GM12873 (cell line): ENCODE measurements around the gene TMEM30A.

Experiments used
- TF ChIP-seq, protein P1 (sequence below): IDR thresholded peaks from 2 replicates; pipeline ENCODE4 v1.5.1; 2012; ENCODE audit warnings: low read depth, mild to moderate bottlenecking, moderate library complexity, low read length, control low read depth; ENCODE audit not compliant: insufficient read depth; ENCODE audit errors: missing control alignments

TMEM30A gene

GRCh38 chr6:75261299-75261698, 23.3 kb downstream of the TMEM30A start:
- TF ChIP-seq, protein P1, sequence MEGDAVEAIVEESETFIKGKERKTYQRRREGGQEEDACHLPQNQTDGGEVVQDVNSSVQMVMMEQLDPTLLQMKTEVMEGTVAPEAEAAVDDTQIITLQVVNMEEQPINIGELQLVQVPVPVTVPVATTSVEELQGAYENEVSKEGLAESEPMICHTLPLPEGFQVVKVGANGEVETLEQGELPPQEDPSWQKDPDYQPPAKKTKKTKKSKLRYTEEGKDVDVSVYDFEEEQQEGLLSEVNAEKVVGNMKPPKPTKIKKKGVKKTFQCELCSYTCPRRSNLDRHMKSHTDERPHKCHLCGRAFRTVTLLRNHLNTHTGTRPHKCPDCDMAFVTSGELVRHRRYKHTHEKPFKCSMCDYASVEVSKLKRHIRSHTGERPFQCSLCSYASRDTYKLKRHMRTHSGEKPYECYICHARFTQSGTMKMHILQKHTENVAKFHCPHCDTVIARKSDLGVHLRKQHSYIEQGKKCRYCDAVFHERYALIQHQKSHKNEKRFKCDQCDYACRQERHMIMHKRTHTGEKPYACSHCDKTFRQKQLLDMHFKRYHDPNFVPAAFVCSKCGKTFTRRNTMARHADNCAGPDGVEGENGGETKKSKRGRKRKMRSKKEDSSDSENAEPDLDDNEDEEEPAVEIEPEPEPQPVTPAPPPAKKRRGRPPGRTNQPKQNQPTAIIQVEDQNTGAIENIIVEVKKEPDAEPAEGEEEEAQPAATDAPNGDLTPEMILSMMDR, result no peak

GRCh38 chr6:75257343-75258087, 27.1 kb downstream of the TMEM30A start:
- TF ChIP-seq, protein P1, result no peak

DNA sequence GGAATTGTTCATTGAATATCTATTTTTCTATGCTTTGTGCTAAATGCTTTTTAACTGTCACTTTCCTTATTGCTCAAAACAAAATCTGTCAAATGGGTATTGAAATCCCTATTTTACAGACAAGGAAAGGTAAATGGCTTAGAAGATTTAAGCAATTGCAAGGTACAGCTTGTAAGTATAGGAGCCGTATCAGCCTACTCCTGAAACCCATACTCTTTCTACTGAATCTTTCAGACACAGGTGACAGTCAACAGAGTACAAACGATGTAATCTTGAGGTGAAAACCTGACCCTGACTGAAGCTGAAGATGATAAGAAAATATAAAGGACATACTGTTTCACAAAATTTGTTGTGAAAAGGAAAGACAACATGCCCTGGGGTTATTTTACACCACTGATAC, 34.0 kb downstream of the TMEM30A start:
- TF ChIP-seq, protein P1, result no peak

DNA sequence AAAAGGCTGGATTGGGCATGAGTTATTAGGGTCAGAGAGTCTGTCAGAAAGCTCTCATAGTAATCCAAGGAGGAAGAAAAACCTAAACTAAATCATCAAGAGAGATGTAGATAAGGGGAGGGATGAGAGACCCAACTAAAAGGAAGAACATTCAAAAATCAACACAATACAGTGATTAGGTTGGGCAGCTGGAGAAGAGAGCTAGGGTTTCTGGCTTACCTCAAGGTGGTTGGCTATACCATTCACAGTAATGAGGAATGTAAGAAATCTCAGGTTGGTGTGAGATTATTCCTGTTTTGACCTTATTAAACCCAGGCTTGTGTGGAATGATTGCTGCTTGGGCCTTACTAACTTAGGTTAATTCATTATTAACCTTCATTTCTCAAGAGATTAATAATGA, 34.8 kb downstream of the TMEM30A start:
- TF ChIP-seq, protein P1, result no peak

DNA sequence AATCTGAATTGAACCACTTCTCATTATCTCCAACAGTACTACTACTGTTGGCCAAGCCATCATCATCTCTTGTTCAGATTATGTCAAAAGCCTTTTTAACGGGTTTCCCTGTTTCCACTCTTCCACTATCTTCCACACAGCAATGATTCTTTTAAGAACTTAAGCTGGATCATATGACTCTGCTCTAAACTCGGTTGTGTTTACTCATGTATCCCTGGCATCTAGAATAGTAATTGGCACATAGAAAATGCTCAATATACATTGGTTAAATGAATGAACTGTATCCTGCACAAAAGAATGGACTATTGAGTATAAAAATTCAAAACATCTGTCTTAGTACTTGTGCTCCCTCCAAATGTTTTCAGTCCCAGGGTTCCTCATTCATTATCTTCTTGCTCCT, 38.2 kb downstream of the TMEM30A start:
- TF ChIP-seq, protein P1, result no peak

- TF ChIP-seq, protein P1, result no peak
Observed at GRCh38 chr6:75244063-75244584, 40.5 kb downstream of the TMEM30A start.

GRCh38 chr6:75243333-75244062, 41.1 kb downstream of the TMEM30A start, which contains the start of gene COX7A2:
Gene COX7A2 (minus strand): TSS chr6:75243801. CDS start chr6:75243734, 67 bp downstream.
- TF ChIP-seq, protein P1, result no peak
